NB4 (cell line): Measurements from ENCODE around the gene NAT14.

Experiments used
- DNase-seq: peaks from one replicate; pipeline ENCODE4 v3.0.0; 2010; ENCODE audit warnings: low read depth
- H3K4me3 ChIP-seq: one replicate; pipeline ENCODE4 v1.5.1; 2011; ENCODE audit warnings: mild to moderate bottlenecking, low read depth, low read length, moderate library complexity
- MYC ChIP-seq: IDR thresholded peaks from 2 replicates; pipeline ENCODE4 v1.6.1; 2011; ENCODE audit warnings: low read depth, low read length
- POLR2A ChIP-seq: IDR thresholded peaks from 2 replicates; pipeline ENCODE4 v1.6.1; 2011; ENCODE audit warnings: mild to moderate bottlenecking; ENCODE audit not compliant: insufficient read length; ENCODE audit errors: extremely low read depth
- TF ChIP-seq, protein P1 (sequence below): IDR thresholded peaks from 2 replicates; pipeline ENCODE4 v1.6.1; 2011; ENCODE audit warnings: low read depth, low read length
- TF ChIP-seq, protein P2 (sequence below): IDR thresholded peaks from one replicate; pipeline ENCODE4 v1.5.1; 2012; ENCODE audit warnings: low read depth, low read length

Gene NAT14

GRCh38 chr19:55462722-55463121 lies 22.3 kb upstream of the NAT14 start:
- TF ChIP-seq, protein P1, sequence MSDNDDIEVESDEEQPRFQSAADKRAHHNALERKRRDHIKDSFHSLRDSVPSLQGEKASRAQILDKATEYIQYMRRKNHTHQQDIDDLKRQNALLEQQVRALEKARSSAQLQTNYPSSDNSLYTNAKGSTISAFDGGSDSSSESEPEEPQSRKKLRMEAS: no peak
- TF ChIP-seq, protein P2, sequence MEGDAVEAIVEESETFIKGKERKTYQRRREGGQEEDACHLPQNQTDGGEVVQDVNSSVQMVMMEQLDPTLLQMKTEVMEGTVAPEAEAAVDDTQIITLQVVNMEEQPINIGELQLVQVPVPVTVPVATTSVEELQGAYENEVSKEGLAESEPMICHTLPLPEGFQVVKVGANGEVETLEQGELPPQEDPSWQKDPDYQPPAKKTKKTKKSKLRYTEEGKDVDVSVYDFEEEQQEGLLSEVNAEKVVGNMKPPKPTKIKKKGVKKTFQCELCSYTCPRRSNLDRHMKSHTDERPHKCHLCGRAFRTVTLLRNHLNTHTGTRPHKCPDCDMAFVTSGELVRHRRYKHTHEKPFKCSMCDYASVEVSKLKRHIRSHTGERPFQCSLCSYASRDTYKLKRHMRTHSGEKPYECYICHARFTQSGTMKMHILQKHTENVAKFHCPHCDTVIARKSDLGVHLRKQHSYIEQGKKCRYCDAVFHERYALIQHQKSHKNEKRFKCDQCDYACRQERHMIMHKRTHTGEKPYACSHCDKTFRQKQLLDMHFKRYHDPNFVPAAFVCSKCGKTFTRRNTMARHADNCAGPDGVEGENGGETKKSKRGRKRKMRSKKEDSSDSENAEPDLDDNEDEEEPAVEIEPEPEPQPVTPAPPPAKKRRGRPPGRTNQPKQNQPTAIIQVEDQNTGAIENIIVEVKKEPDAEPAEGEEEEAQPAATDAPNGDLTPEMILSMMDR: no peak
- TF ChIP-seq POLR2A (no peak), MYC (no peak)
- H3K4me3 ChIP-seq: no peak overlapping the region
- DNase-seq: no peak

DNA sequence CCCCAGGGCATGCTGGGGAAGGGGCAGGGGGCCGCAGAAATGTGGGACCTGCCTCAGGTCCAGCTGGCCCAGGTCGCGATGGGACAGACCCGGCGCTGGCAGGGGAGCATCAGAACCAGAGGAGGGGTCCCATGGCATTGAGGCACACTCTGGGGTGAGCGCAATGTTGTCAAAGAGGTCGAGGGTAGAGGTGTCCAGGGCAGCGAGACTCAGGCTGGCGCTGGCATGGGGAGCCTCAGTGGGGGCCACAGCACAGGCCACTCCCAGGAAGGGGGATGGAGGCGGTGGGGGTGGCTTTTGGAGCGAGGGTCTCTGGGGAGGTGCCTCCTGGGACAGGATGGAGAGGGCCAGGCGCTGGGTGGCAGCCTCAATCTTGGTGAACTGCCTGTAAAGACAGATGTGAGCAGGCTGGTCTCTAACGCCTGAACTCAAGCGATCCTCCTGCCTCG lies 21.4 kb upstream of the NAT14 start:
- TF ChIP-seq POLR2A (no peak), MYC (no peak)
- TF ChIP-seq, protein P2: no peak
- TF ChIP-seq, protein P1: no peak
- H3K4me3 ChIP-seq: no peak overlapping the region
- DNase-seq: no peak

- TF ChIP-seq, protein P1: no peak
- TF ChIP-seq, protein P2: no peak
- TF ChIP-seq POLR2A: no peak
- TF ChIP-seq MYC: no peak
- no peak overlapping the region for H3K4me3 ChIP-seq
- no peak for DNase-seq
Measured at GRCh38 chr19:55464039-55464661, 20.8 kb upstream of the NAT14 start.

GRCh38 chr19:55464662-55465054 lies 20.3 kb upstream of the NAT14 start, which contains the start of gene C19orf85:
C19orf85 (minus strand) TSS chr19:55464751; CDS start chr19:55464554, 197 bp downstream.
- H3K4me3 ChIP-seq: no peak within 1 kb of the TSS
- TF ChIP-seq MYC: no peak
- DNase-seq: no peak

DNA sequence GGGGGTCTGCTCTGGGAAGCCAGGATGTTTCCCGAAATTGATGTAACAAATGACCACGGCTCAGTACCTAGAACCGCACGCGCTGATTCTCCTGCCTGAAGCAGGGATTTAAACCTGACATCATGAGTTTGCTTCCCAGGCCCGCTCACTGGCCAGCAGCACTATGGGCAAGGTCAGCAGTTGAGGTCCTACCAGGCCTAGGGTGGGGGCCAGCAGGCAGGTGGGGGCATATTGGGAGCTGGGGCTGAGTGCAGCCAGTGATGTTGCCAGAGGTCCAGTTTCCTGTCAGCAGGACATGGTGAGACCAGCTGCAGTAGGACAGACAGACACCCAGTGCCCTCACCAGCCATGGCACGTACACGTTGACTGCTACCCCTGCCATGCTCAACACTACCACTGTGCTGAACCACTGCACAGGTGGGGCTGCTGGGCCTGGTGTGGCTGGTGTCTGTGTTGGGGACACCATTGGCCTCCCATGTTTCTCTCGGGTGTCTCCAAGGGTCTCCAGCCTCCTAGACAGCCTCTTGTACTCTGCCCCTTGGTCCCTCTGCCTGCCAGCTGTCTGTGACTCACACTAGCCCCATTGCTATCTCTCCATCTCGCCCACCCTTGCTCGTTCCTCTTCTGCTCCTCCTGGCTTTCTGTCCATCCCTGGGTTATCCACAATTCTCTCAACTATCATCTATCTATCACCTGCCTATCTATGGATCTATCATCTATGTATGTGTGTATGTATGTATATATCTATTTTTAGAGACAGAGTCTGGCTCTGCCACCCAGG lies 19.3 kb upstream of the NAT14 start:
- no peak for DNase-seq
- H3K4me3 ChIP-seq: no peak overlapping the region
- TF ChIP-seq, protein P1: no peak
- TF ChIP-seq MYC (no peak), POLR2A (no peak)
- TF ChIP-seq, protein P2: no peak

DNA sequence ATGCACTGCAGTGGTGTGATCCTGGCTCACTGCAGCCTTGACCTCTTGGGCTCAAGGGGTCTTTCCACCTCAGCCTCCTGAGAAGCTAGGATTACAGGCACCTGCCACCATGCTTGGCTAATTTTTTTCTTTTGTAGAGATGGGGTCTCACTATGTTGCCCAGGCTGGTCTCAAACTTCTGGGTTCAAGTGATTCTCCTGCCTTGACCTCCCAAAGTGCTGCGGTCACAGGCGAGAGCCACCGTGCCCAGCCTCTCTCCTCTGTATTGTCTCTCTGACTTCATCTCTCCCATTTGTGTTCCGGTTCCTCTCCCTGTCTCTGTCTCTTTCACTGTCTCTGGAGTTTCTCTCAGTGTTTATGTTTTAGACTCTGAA lies 18.8 kb upstream of the NAT14 start:
- H3K4me3 ChIP-seq: no peak overlapping the region
- no peak for DNase-seq
- no peak for TF ChIP-seq MYC
- TF ChIP-seq, protein P1: no peak
- TF ChIP-seq POLR2A: no peak
- TF ChIP-seq, protein P2: no peak
